Measurements from ENCODE around the gene TNK1.
A peak's percentile ranks its signal among the peaks of the same experiment; 100 is the strongest.

Gene TNK1

DNA sequence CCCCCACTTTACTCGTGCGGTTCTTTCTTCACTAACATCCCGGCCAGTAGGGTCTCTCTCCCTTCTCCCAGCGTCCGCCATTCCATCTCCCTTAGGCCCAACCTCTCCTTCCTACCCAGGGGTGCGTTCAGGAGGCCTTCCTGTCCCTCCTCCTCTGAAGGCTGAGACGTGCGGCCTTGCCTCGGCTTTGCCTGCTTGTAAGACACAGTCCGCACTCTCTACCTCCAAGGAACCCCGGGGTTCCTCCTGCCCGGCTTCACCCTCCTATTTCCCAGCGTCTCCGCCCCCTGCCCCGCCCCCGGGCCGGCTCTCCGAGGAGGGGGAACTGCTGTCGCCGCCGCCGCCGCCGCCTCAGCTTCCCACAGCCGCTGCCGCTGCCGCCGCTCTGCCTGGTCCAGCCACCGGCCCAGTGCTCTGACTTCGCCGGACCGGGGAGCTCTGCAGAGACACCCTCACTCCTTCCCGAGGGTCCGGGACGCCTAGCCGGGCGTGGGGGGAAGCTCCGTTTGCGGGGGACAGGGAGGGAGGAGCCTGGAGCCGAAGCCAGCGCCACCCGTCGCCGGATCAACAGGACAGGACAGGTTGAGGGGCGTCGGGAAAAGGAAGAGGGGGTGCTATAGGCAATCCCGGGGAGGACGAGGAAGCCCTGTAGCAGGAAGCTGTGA, 57.2 kb downstream of the TNK1 start:
- peaks cover 4% of the 10 kb centered on the region for H3K36me3 Mint-ChIP-seq (ENCODE audit: low read depth)
- peak overlapping the region; percentile 73 for H3K4me3 Mint-ChIP-seq
- DNase-seq: peak; percentile 79
- H3K4me1 Mint-ChIP-seq: peaks cover 46% of the 10 kb centered on the region
- H3K27me3 Mint-ChIP-seq: peaks cover 39% of the 10 kb centered on the region
- no peak for ATAC-seq
- H3K27ac Mint-ChIP-seq: no peak overlapping the region
- no peaks in the 10 kb centered on the region for H3K9me3 Mint-ChIP-seq

DNA sequence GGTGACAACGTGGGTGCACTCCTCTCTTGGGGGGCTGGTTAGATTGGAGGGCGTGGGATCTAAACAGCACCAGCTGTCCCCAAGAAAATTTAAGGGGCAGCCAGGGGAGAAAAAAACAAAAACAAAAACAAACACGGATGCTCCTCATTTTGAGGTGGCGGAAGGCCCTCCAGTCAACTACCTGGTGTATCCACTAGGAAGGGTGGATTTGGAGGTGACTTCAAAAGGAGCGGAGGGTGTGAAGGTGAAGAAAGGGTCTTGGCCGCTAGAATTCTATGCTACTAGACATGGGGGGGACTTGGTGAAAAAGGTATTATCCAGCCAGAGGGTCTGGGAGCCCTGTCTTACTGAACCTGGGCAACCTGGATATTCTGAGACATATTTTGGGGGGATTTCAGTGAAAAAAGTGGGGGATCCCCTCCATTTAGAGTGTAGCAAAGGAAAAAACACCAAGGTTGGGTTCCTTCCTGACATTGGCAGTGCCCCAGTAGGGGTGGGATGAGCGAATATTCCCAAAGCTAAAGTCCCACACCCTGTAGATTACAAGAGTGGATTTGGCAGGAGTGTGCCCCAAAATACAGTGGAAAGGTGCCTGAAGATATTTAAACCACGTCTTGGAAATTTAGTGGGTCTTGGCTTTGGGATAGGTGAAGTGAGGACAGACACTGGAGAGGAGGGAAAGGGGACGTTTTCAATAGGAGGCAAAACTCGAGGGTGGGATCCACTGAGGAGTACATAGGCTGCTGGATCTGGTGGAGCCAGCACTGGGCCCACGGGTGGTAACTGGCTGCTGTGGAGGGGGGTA, 58.0 kb downstream of the TNK1 start:
- Mint-ChIP-seq H3K4me1 (peaks cover 46% of the 10 kb centered on the region), H3K36me3 (ENCODE audit: low read depth) (peaks cover 4% of the 10 kb centered on the region), H3K27ac (no peak overlapping the region), H3K4me3 (peak overlapping the region; percentile 73), H3K9me3 (no peaks in the 10 kb centered on the region), H3K27me3 (peaks cover 45% of the 10 kb centered on the region)
- ATAC-seq (no peak), DNase-seq (no peak)
